Prostate gland (tissue), 2 donors: ENCODE results near the gene INSM1. TPM values are rescaled to one million over a fixed set of nuclear protein-coding genes. Genes with fewer than 3 reads are reported as not detected.

Experiments used
- DNase-seq: peaks from one replicate; pipeline ENCODE4 v3.0.0-alpha.2; 2019; ENCODE audit warnings: low spot score
- H3K27ac ChIP-seq, 2 donors: fragments of 200-600 bp; sonication (generic); 2 replicates each; pipeline ENCODE4 v1.5.1; 2017 to 2019
- H3K27me3 ChIP-seq: fragments of 200-600 bp; sonication (generic); replicated peaks from 2 replicates; pipeline ENCODE4 v1.5.1; 2019; ENCODE audit not compliant: insufficient read depth
- H3K36me3 ChIP-seq, 2 donors: fragments of 200-600 bp; sonication (generic); 1 replicate in 1 of 2; 2 replicates in 1 of 2; pipeline versions ENCODE4 v1.5.1 to v1.8.1; 2017 to 2019
- H3K4me1 ChIP-seq: fragments of 200-600 bp; sonication (generic); replicated peaks from 2 replicates; pipeline ENCODE4 v1.5.1; 2019
- H3K4me3 ChIP-seq, 2 donors: fragments of 200-600 bp; sonication (generic); 2 replicates each; pipeline ENCODE4 v1.5.1; 2017 to 2019
- H3K9me3 ChIP-seq: fragments of 200-600 bp; sonication (generic); 2 replicates; pipeline ENCODE4 v1.5.1; 2017
- CTCF ChIP-seq, 4 experiments: fragments of 200-600 bp in 2 of 4; fragments of 450-650 bp in 2 of 4; sonication (generic) in 2 of 4; IDR thresholded peaks; 1 replicate in 3 of 4; 2 replicates in 1 of 4; pipeline ENCODE4 v1.5.1; 2016 to 2019; ENCODE audit warnings: antibody characterized with exemption in 4 of 4, mild to moderate bottlenecking in 2 of 4, moderate library complexity in 2 of 4
- POLR2A ChIP-seq: fragments of 450-650 bp; IDR thresholded peaks from one replicate; pipeline ENCODE4 v1.6.1; 2016; ENCODE audit warnings: antibody characterized with exemption, mild to moderate bottlenecking
- POLR2AphosphoS5 ChIP-seq: sonication (generic); formaldehyde crosslinking; IDR thresholded peaks from one replicate; pipeline ENCODE4 v1.6.1; 2017; ENCODE audit warnings: antibody characterized with exemption
- WGBS: methylation state at CpG from one replicate; pipeline ENCODE4 v1.1.5; 2018; 5-methylcytosine and 5-hydroxymethylcytosine counted together
- intact Hi-C: fragments of 100-400 bp; cut with DNase I; formaldehyde crosslinking; loops from one replicate; pipeline ENCODE4 v1.14.2; 2022
- total RNA-seq, 2 donors: library from RNA; depleted of rRNA; stranded (reverse); fragments of >200 nt; gene quantifications; one replicate each; pipeline ENCODE4 v1.1.0, GENCODE V29; 2016

Gene INSM1
- total RNA-seq, 2 donors from 2014 or later = 0.82 to 1.5 TPM

GRCh38 chr20:20409331-20409730 lies 41.4 kb downstream of the INSM1 start:
- WGBS = 98% methylated on average over 4 of the region's 4 CpGs
- Histone ChIP-seq H3K27me3 (no peaks in the 10 kb centered on the region), H3K36me3 (no peaks in the 10 kb centered on the region), H3K27ac (no peak overlapping the region), H3K4me1 (no peaks in the 10 kb centered on the region), H3K9me3 (no peaks in the 10 kb centered on the region), H3K4me3 (no peak overlapping the region)
- intact Hi-C loops = no loop called here
- no peak for DNase-seq
- TF ChIP-seq POLR2AphosphoS5 = no peak
- no peak for TF ChIP-seq POLR2A
- TF ChIP-seq CTCF (IDR thresholded peaks at IDR 0.05) = no peak

GRCh38 chr20:20410678-20411077 lies 42.8 kb downstream of the INSM1 start:
- DNase-seq = no peak
- no peak overlapping the region for H3K4me3 ChIP-seq
- no peaks in the 10 kb centered on the region for H3K36me3 ChIP-seq
- no peak overlapping the region for H3K27ac ChIP-seq
- WGBS = 61% methylated on average over 6 of the region's 6 CpGs
- TF ChIP-seq CTCF (IDR thresholded peaks at IDR 0.05) (no peak), POLR2A (no peak), POLR2AphosphoS5 (no peak)
- intact Hi-C loops = no loop called here
- H3K4me1 ChIP-seq = no peaks in the 10 kb centered on the region
- no peaks in the 10 kb centered on the region for H3K27me3 ChIP-seq
- no peaks in the 10 kb centered on the region for H3K9me3 ChIP-seq

GRCh38 chr20:20411402-20411801 lies 43.5 kb downstream of the INSM1 start:
- TF ChIP-seq POLR2AphosphoS5 = no peak
- no peak for TF ChIP-seq CTCF (IDR thresholded peaks at IDR 0.05)
- TF ChIP-seq POLR2A = no peak
- H3K36me3 ChIP-seq = no peaks in the 10 kb centered on the region
- no peak overlapping the region for H3K27ac ChIP-seq
- no peaks in the 10 kb centered on the region for H3K4me1 ChIP-seq
- no peaks in the 10 kb centered on the region for H3K9me3 ChIP-seq
- no peak for DNase-seq
- no peak overlapping the region for H3K4me3 ChIP-seq
- intact Hi-C loops = no loop called here
- WGBS = 88% methylated on average over 12 of the region's 12 CpGs
- H3K27me3 ChIP-seq = no peaks in the 10 kb centered on the region

- DNase-seq = no peak
- WGBS = 94% methylated on average over 17 of the region's 17 CpGs
- Histone ChIP-seq H3K36me3 (no peaks in the 10 kb centered on the region), H3K27me3 (no peaks in the 10 kb centered on the region), H3K27ac (no peak overlapping the region), H3K4me3 (no peak overlapping the region), H3K4me1 (no peaks in the 10 kb centered on the region), H3K9me3 (no peaks in the 10 kb centered on the region)
- intact Hi-C loops = no loop called here
- no peak for TF ChIP-seq POLR2AphosphoS5
- no peak for TF ChIP-seq POLR2A
- no peak for TF ChIP-seq CTCF (IDR thresholded peaks at IDR 0.05)
Observed at GRCh38 chr20:20411836-20412235, 43.9 kb downstream of the INSM1 start.

- no peak for TF ChIP-seq POLR2A
- no peak for TF ChIP-seq CTCF (IDR thresholded peaks at IDR 0.05)
- no peak for TF ChIP-seq POLR2AphosphoS5
- intact Hi-C loops = no loop called here
- whole genome bisulfite sequencing = 72% methylated on average over 9 of the region's 9 CpGs
Observed at GRCh38 chr20:20412750-20413149, 44.8 kb downstream of the INSM1 start.

More at GRCh38 chr20:20412750-20413149, 44.8 kb downstream of the INSM1 start:
- Histone ChIP-seq H3K27me3 (no peaks in the 10 kb centered on the region), H3K4me3 (no peak overlapping the region), H3K9me3 (no peaks in the 10 kb centered on the region), H3K36me3 (no peaks in the 10 kb centered on the region), H3K4me1 (no peaks in the 10 kb centered on the region), H3K27ac (no peak overlapping the region)
- no peak for DNase-seq
